Pancreas (tissue), 10 donors: ENCODE measurements around the gene UNC13B. TPM values are rescaled to one million over a fixed set of nuclear protein-coding genes. Genes with fewer than 3 reads are reported as not detected.
A peak's percentile ranks its signal among the peaks of the same experiment; 100 is the strongest.

Experiments used
- ATAC-seq, 4 donors: fragments of 200-7000 bp; cut with Tn5 transposase; one replicate each; pipeline versions ENCODE4 v1.8.0 to v1.9.1; 2020; ENCODE audit warnings: mild to moderate bottlenecking in 4 of 4, moderate library complexity in 4 of 4
- DNase-seq, 6 donors: peaks; one replicate each; pipeline ENCODE4 v3.0.0-alpha.2; 2020
- FAIRE-seq: peaks from 2 replicates; lab custom pipeline; 2012; peaks lifted over from hg19 to GRCh38; lab: Jason Lieb, UNC
- H3K27ac ChIP-seq, 4 donors: fragments of 200-600 bp; sonication (generic); 1 replicate in 3 of 4; 2 replicates in 1 of 4; pipeline versions ENCODE4 v1.5.0 to v1.8.0; 2020
- H3K27me3 ChIP-seq, 4 donors: fragments of 200-600 bp; one replicate each; pipeline ENCODE4 v1.8.0; 2021
- H3K36me3 ChIP-seq, 3 donors: fragments of 200-600 bp; sonication (generic) in 1 of 3; one replicate each; pipeline versions ENCODE4 v1.5.0 to v1.8.0; 2020 to 2021
- H3K4me1 ChIP-seq, 3 donors: fragments of 200-600 bp; one replicate each; pipeline ENCODE4 v1.8.0; 2021
- H3K4me3 ChIP-seq, 4 donors: fragments of 200-600 bp; sonication (generic) in 2 of 4; one replicate each; pipeline versions ENCODE4 v1.5.0 to v1.8.0; 2020 to 2021
- H3K9me3 ChIP-seq, 4 donors: fragments of 200-600 bp; one replicate each; pipeline ENCODE4 v1.8.0; 2021
- CTCF ChIP-seq, 4 donors: fragments of 200-600 bp; sonication (generic) in 3 of 4; IDR thresholded peaks; one replicate each; pipeline versions ENCODE4 v1.5.0 to v1.8.0; 2021; ENCODE audit warnings: antibody characterized with exemption in 4 of 4
- WGBS, 2 donors: extraction: QIAGEN DNeasy Blood & Tissue Kit; methylation state at CpG; one replicate each; pipeline ENCODE4 v1.1.7; 2013; 5-methylcytosine and 5-hydroxymethylcytosine counted together
- intact Hi-C, 3 donors: fragments of 100-400 bp; cut with DNase I; formaldehyde crosslinking; loops; one replicate each; pipeline versions ENCODE4 v1.11.1 to v1.14.2; 2022
- polyA plus RNA-seq, 2 donors: library from polyadenylated mRNA; stranded (reverse); fragments of 200-250 nt; gene quantifications; one replicate each; pipeline ENCODE4 v1.2.3, GENCODE V29; 2013
- total RNA-seq, 6 donors: library from RNA; stranded (reverse); fragmentation: NEBNext Ultra II Directional in 4 of 6; extraction: Animal tissue kit (Norgen Biotek cat#: 25700) in 4 of 6; gene quantifications; one replicate each; pipeline versions ENCODE4 v1.2.1 to v1.2.4, GENCODE V29; 2021 to 2023
- donor health status: healthy with polysubstance abuse.
- donor health status: DM: no; HTN: no; CAD: no; lungs with moderate emphysema.
- donor health status: DM: no; HTN: no; CAD: no.
- donor health status: control.
- donor health status: control.
- donor health status: Bipolar disorder and iron deficiency.
- donor health status: DM: yes; HTN: yes; CAD: no.
- donor health status: DM: no; HTN: no; CAD: no.
- donor health status: DM: no; HTN: no; CAD: no.
- donor health status: DM: yes; HTN: yes; CAD: no.

The UNC13B gene
- total and polyA plus RNA-seq, 8 donors: 13.3 to 33.8 (median 26.1) TPM

DNA sequence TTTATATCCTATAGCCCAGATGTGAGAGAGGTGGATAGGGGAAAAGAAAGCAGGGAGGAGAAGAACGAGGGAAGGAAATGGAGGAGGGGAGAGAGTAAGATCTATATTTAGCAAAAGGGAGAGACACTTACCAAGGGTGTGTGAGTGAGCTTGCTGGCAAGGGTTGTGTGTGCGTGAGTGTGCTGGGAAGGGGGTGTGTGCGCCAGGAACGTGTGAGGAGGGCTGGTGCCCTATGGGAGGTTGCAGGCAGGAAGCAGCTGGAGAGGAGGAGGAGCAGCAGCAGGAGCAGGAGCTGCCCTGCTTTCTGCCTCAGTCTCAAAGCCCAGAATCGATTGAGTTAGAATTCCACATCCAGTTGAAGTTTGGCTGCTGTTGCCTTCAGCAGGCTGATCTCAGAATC is 179.8 kb downstream of the UNC13B start:
- TF ChIP-seq CTCF (IDR thresholded peaks at IDR 0.05): no peak
- DNase-seq: peak; percentile 42 to 78 (median 62)
- Histone ChIP-seq H3K4me1 (peaks cover 0 to 3% (median 3%) of the 10 kb centered on the region in 3 donors), H3K4me3 (no peak overlapping the region), H3K27me3 (no peaks in the 10 kb centered on the region), H3K27ac (no peak overlapping the region), H3K36me3 (no peaks in the 10 kb centered on the region), H3K9me3 (no peaks in the 10 kb centered on the region)
- peak; percentile 89 to 95 (median 93) for ATAC-seq
- WGBS, 2 donors: 13 to 24% methylated on average over 5 of the region's 5 CpGs
- FAIRE-seq: no peak
- intact Hi-C loops: no loop called here

GRCh38 chr9:35342221-35342958 is 180.6 kb downstream of the UNC13B start:
- FAIRE-seq: no peak
- intact Hi-C loops: no loop called here
- 66 to 80% methylated on average over 4 of the region's 4 CpGs for WGBS, 2 donors
- H3K4me1 ChIP-seq: peaks cover 0 to 3% (median 3%) of the 10 kb centered on the region in 3 donors
- no peak overlapping the region for H3K27ac ChIP-seq
- TF ChIP-seq CTCF (IDR thresholded peaks at IDR 0.05): no peak
- no peaks in the 10 kb centered on the region for H3K9me3 ChIP-seq
- H3K36me3 ChIP-seq: no peaks in the 10 kb centered on the region
- no peak for ATAC-seq
- no peak overlapping the region for H3K4me3 ChIP-seq
- no peak for DNase-seq
- H3K27me3 ChIP-seq: no peaks in the 10 kb centered on the region

GRCh38 chr9:35348109-35348508 is 186.3 kb downstream of the UNC13B start:
- intact Hi-C loops: no loop called here
- ATAC-seq: no peak
- WGBS, 2 donors: 45 to 58% methylated on average over 5 of the region's 5 CpGs
- Histone ChIP-seq H3K27ac (no peak overlapping the region), H3K4me1 (peaks cover 16 to 28% (median 18%) of the 10 kb centered on the region in 3 donors), H3K27me3 (no peaks in the 10 kb centered on the region), H3K4me3 (no peak overlapping the region), H3K9me3 (no peaks in the 10 kb centered on the region), H3K36me3 (no peaks in the 10 kb centered on the region)
- DNase-seq: no peak
- no peak for TF ChIP-seq CTCF (IDR thresholded peaks at IDR 0.05)
- FAIRE-seq: no peak

DNA sequence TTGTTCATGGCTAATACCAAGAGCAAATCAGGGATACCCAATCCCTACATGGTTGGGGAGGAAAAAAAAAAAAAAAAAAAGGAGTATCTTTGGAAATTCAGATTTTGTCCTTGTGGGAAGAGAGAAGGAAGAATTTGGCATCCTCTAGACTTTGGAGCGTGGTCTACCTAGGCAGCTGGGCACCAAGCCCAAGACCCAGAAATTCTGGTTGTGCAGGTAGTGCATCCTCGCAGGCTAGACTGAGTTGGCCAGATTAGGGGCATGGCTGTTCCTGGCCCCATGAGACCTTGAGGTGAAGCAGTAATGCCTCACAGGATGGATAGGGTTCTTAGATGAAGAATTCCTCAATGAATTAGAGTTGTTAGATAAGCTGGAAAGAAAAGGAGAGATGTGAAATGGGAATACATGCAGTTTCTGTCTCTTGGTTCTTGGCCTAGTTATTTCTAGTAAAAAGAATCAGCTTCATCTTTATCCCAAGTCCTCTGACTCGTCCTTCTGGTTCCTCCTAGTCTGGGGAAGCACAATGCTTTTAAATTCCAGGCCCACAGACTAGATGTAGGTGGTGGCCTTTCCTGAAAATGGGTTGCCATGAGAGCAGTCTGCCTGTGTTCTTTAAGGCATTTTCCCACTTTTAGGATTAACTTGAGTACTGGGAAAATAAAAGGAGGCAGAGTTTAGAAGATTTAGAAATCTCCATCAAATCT is 187.6 kb downstream of the UNC13B start:
- Histone ChIP-seq H3K9me3 (no peaks in the 10 kb centered on the region), H3K27me3 (no peaks in the 10 kb centered on the region), H3K4me3 (no peak overlapping the region), H3K4me1 (peaks cover 16 to 28% (median 18%) of the 10 kb centered on the region in 3 donors), H3K36me3 (no peaks in the 10 kb centered on the region), H3K27ac (no peak overlapping the region)
- intact Hi-C loops: no loop called here
- TF ChIP-seq CTCF (IDR thresholded peaks at IDR 0.05): no peak
- FAIRE-seq: no peak
- DNase-seq: peak in 2 of 6 donors; percentile 22 to 39
- peak in 1 of 4 donors; percentile 18 for ATAC-seq
- WGBS, 2 donors: 41 to 45% methylated on average over 3 of the region's 3 CpGs
